HL-60/S4 treated with phorbol 12-myristate 13-acetate at 8.2 ng/mL for 4 days and 3 days (cell line): ENCODE measurements around the gene SFMBT1.
"Not testable (repeated sequence)": the region's sequence is repeated elsewhere in the genome, so short reads cannot be mapped to it uniquely, and the experiment has no call there.

Source experiments
- in situ Hi-C: fragments of 300-500 bp; cut with MboI; formaldehyde crosslinking; loops from 2 replicates; pipeline ENCODE4 v1.15.0; 2022; ENCODE audit warnings: low sequenced_read_pairs

SFMBT1 gene

GRCh38 chr3:53039376-53039752 lies 6.5 kb downstream of the SFMBT1 start:
- in situ Hi-C loops = no loop called here

GRCh38 chr3:53038679-53039375 lies 7.0 kb downstream of the SFMBT1 start:
- in situ Hi-C loops = no loop called here

GRCh38 chr3:53035825-53036619 lies 9.9 kb downstream of the SFMBT1 start:
- in situ Hi-C loops = no loop called here

- in situ Hi-C loops = not testable (repeated sequence)
Observed at GRCh38 chr3:53035018-53035417, 10.9 kb downstream of the SFMBT1 start.

GRCh38 chr3:53034411-53034810 lies 11.5 kb downstream of the SFMBT1 start:
- in situ Hi-C loops = not testable (repeated sequence)

GRCh38 chr3:53032609-53033008 lies 13.3 kb downstream of the SFMBT1 start:
- in situ Hi-C loops = no loop called here

GRCh38 chr3:53030619-53031449 lies 15.0 kb downstream of the SFMBT1 start:
- in situ Hi-C loops = no loop called here

GRCh38 chr3:53028641-53029040 lies 17.2 kb downstream of the SFMBT1 start:
- in situ Hi-C loops = no loop called here

- in situ Hi-C loops = no loop called here
Observed at GRCh38 chr3:53027254-53027844, 18.5 kb downstream of the SFMBT1 start.

GRCh38 chr3:53026382-53027162 lies 19.3 kb downstream of the SFMBT1 start:
- in situ Hi-C loops = no loop called here

GRCh38 chr3:53024315-53024714 lies 21.6 kb downstream of the SFMBT1 start:
- in situ Hi-C loops = no loop called here

GRCh38 chr3:53023072-53023823 lies 22.6 kb downstream of the SFMBT1 start:
- in situ Hi-C loops = no loop called here

- in situ Hi-C loops = no loop called here
Observed at GRCh38 chr3:53022647-53023046, 23.2 kb downstream of the SFMBT1 start.

- in situ Hi-C loops = no loop called here
Observed at GRCh38 chr3:53016236-53016635, 29.6 kb downstream of the SFMBT1 start.

GRCh38 chr3:53011324-53011723 lies 34.5 kb downstream of the SFMBT1 start:
- in situ Hi-C loops = no loop called here

GRCh38 chr3:53009826-53010539 lies 35.9 kb downstream of the SFMBT1 start:
- in situ Hi-C loops = no loop called here

GRCh38 chr3:53008932-53009331 lies 36.9 kb downstream of the SFMBT1 start:
- in situ Hi-C loops = no loop called here

GRCh38 chr3:53005854-53006513 lies 39.9 kb downstream of the SFMBT1 start:
- in situ Hi-C loops = no loop called here
